ENCODE results near the gene KIF12. TPM values are rescaled to one million over a fixed set of nuclear protein-coding genes. Genes with fewer than 3 reads are reported as not detected.
A peak's percentile ranks its signal among the peaks of the same experiment; 100 is the strongest.

KIF12 gene
- total RNA-seq, 1 experiment from 2014 or later = 6.3 TPM

GRCh38 chr9:114114364-114114763 is 15.3 kb upstream of the KIF12 start:
- intact Hi-C loops (cut with micrococcal nuclease) = no loop called here
- H3K9ac ChIP-seq (ENCODE audit: low read length) = no peak overlapping the region
- H3K9me3 ChIP-seq (ENCODE audit: low read length) = no peaks in the 10 kb centered on the region
- H2AFZ ChIP-seq (ENCODE audit: low read length) = no peak overlapping the region
- DNase-seq (peak; percentile 3), ATAC-seq (no peak)
- no peaks in the 10 kb centered on the region for H3F3A ChIP-seq (ENCODE audit: low read length, unreplicated experiment)
- H3K4me3 ChIP-seq (ENCODE audit: low read length) = no peak overlapping the region
- BruUV-seq (replicated peaks) = no TSS peak
- no peaks in the 10 kb centered on the region for H3K79me2 ChIP-seq (ENCODE audit: low read length)
- ChIA-PET CTCF (no interaction called here), POLR2A (ENCODE audit: unreplicated experiment) (no interaction called here)
- H3K27ac ChIP-seq (ENCODE audit: low read length) = no peak overlapping the region
- no peaks in the 10 kb centered on the region for H4K20me1 ChIP-seq (ENCODE audit: low read length)
- TF ChIP-seq EZH2 (IDR thresholded peaks at IDR 0.05; ENCODE audit: low read length, unreplicated experiment) = no peak
- TF ChIP-seq CTCF (conservative IDR thresholded peaks at IDR 0.05; ENCODE audit: low read depth, low read length) = no peak
- TF ChIP-seq EZH2phosphoT487 (IDR thresholded peaks at IDR 0.05; ENCODE audit: borderline replicate concordance, low read length) = no peak
- no peak overlapping the region for H3K4me2 ChIP-seq (ENCODE audit: low read length)
- H3K36me3 ChIP-seq (ENCODE audit: low read depth, low read length) = no peaks in the 10 kb centered on the region
- no peaks in the 10 kb centered on the region for H3K27me3 ChIP-seq (ENCODE audit: low read length)
- H3K4me1 ChIP-seq (ENCODE audit: insufficient read depth, low read length) = peaks cover 9% of the 10 kb centered on the region
- H3K9me2 ChIP-seq (replicated peaks; ENCODE audit: low read length) = no peaks in the 10 kb centered on the region

GRCh38 chr9:114112778-114113584 is 13.9 kb upstream of the KIF12 start:
- H3K9me2 ChIP-seq (replicated peaks; ENCODE audit: low read length) = no peaks in the 10 kb centered on the region
- H3K79me2 ChIP-seq (ENCODE audit: low read length) = no peaks in the 10 kb centered on the region
- H3F3A ChIP-seq (ENCODE audit: low read length, unreplicated experiment) = no peaks in the 10 kb centered on the region
- H3K4me1 ChIP-seq (ENCODE audit: insufficient read depth, low read length) = peaks cover 6% of the 10 kb centered on the region
- TF ChIP-seq EZH2phosphoT487 (IDR thresholded peaks at IDR 0.05; ENCODE audit: borderline replicate concordance, low read length) (no peak), EZH2 (IDR thresholded peaks at IDR 0.05; ENCODE audit: low read length, unreplicated experiment) (no peak), CTCF (conservative IDR thresholded peaks at IDR 0.05; ENCODE audit: low read depth, low read length) (no peak)
- DNase-seq (peak; percentile 43), ATAC-seq (no peak)
- ChIA-PET POLR2A (ENCODE audit: unreplicated experiment) (no interaction called here), CTCF (interaction anchor here (0.8 kb wide), 1 partner anchor 178 kb away, joined by 3 read pairs; no protein-coding TSS in a partner anchor)
- no peaks in the 10 kb centered on the region for H3K9me3 ChIP-seq (ENCODE audit: low read length)
- H3K9ac ChIP-seq (ENCODE audit: low read length) = no peak overlapping the region
- BruUV-seq (replicated peaks) = no TSS peak
- H2AFZ ChIP-seq (ENCODE audit: low read length) = no peak overlapping the region
- no peak overlapping the region for H3K4me3 ChIP-seq (ENCODE audit: low read length)
- no peak overlapping the region for H3K4me2 ChIP-seq (ENCODE audit: low read length)
- H3K36me3 ChIP-seq (ENCODE audit: low read depth, low read length) = no peaks in the 10 kb centered on the region
- intact Hi-C loops (cut with micrococcal nuclease) = no loop called here
- no peaks in the 10 kb centered on the region for H4K20me1 ChIP-seq (ENCODE audit: low read length)
- no peaks in the 10 kb centered on the region for H3K27me3 ChIP-seq (ENCODE audit: low read length)
- H3K27ac ChIP-seq (ENCODE audit: low read length) = no peak overlapping the region

GRCh38 chr9:114112325-114112724 is 13.2 kb upstream of the KIF12 start:
- no peak for ATAC-seq
- POLR2A ChIA-PET (ENCODE audit: unreplicated experiment) = no interaction called here
- intact Hi-C loops (cut with micrococcal nuclease) = no loop called here

More at GRCh38 chr9:114112325-114112724, 13.2 kb upstream of the KIF12 start:
- H3K4me2 ChIP-seq (ENCODE audit: low read length) = no peak overlapping the region
- no peaks in the 10 kb centered on the region for H3K79me2 ChIP-seq (ENCODE audit: low read length)
- CTCF ChIA-PET = interaction anchor here (0.8 kb wide), 1 partner anchor 178 kb away, joined by 3 read pairs; no protein-coding TSS in a partner anchor
- H3K9me3 ChIP-seq (ENCODE audit: low read length) = no peaks in the 10 kb centered on the region
- H3K9me2 ChIP-seq (replicated peaks; ENCODE audit: low read length) = no peaks in the 10 kb centered on the region
- no peaks in the 10 kb centered on the region for H3F3A ChIP-seq (ENCODE audit: low read length, unreplicated experiment)
- H2AFZ ChIP-seq (ENCODE audit: low read length) = no peak overlapping the region
- H4K20me1 ChIP-seq (ENCODE audit: low read length) = no peaks in the 10 kb centered on the region
- peaks cover 6% of the 10 kb centered on the region for H3K4me1 ChIP-seq (ENCODE audit: insufficient read depth, low read length)
- no peaks in the 10 kb centered on the region for H3K36me3 ChIP-seq (ENCODE audit: low read depth, low read length)
- no peaks in the 10 kb centered on the region for H3K27me3 ChIP-seq (ENCODE audit: low read length)
- no TSS peak for BruUV-seq (replicated peaks)
- no peak overlapping the region for H3K9ac ChIP-seq (ENCODE audit: low read length)
- H3K4me3 ChIP-seq (ENCODE audit: low read length) = no peak overlapping the region
- TF ChIP-seq CTCF (conservative IDR thresholded peaks at IDR 0.05; ENCODE audit: low read depth, low read length) (no peak), EZH2 (IDR thresholded peaks at IDR 0.05; ENCODE audit: low read length, unreplicated experiment) (no peak), EZH2phosphoT487 (IDR thresholded peaks at IDR 0.05; ENCODE audit: borderline replicate concordance, low read length) (no peak)
- no peak overlapping the region for H3K27ac ChIP-seq (ENCODE audit: low read length)
- DNase-seq = no peak

Measured in PC-3 (cell line).